HG02981 (cell line): ENCODE results near the gene ARHGAP44.

ENCODE experiments used
- ATAC-seq: cut with Tn5 transposase; IDR thresholded peaks from one replicate; pipeline ENCODE4 v1.9.1; 2021; ENCODE audit warnings: mild to moderate bottlenecking, moderate library complexity; ENCODE audit not compliant: unreplicated experiment

The ARHGAP44 gene

GRCh38 chr17:12990926-12991325 is 201.6 kb downstream of the ARHGAP44 start:
- ATAC-seq: no peak

- no peak for ATAC-seq
Observed at GRCh38 chr17:12992676-12993075, 203.4 kb downstream of the ARHGAP44 start.

GRCh38 chr17:12993631-12994030 is 204.3 kb downstream of the ARHGAP44 start:
- no peak for ATAC-seq

- ATAC-seq: no peak
Observed at GRCh38 chr17:12994341-12995074, 205.2 kb downstream of the ARHGAP44 start.

- no peak for ATAC-seq
Observed at GRCh38 chr17:12995106-12995895, 206.0 kb downstream of the ARHGAP44 start.

- no peak for ATAC-seq
Observed at GRCh38 chr17:12995896-12996295, 206.6 kb downstream of the ARHGAP44 start.

GRCh38 chr17:12996357-12996756 is 207.1 kb downstream of the ARHGAP44 start:
- ATAC-seq: no peak

- no peak for ATAC-seq
Observed at GRCh38 chr17:12996941-12997340, 207.6 kb downstream of the ARHGAP44 start.

GRCh38 chr17:12998461-12998860 is 209.2 kb downstream of the ARHGAP44 start:
- no peak for ATAC-seq

- ATAC-seq: no peak
Observed at GRCh38 chr17:12998874-12999273, 209.6 kb downstream of the ARHGAP44 start.

GRCh38 chr17:13000561-13000960 is 211.3 kb downstream of the ARHGAP44 start:
- no peak for ATAC-seq

- no peak for ATAC-seq
Observed at GRCh38 chr17:13001991-13002615, 212.8 kb downstream of the ARHGAP44 start.

- ATAC-seq: no peak
Observed at GRCh38 chr17:13002761-13003453, 213.6 kb downstream of the ARHGAP44 start.

GRCh38 chr17:13003454-13003851 is 214.2 kb downstream of the ARHGAP44 start:
- no peak for ATAC-seq

- no peak for ATAC-seq
Observed at GRCh38 chr17:13003927-13004326, 214.6 kb downstream of the ARHGAP44 start.

- no peak for ATAC-seq
Observed at GRCh38 chr17:13004336-13004735, 215.0 kb downstream of the ARHGAP44 start.

- ATAC-seq: no peak
Observed at GRCh38 chr17:13005530-13005929, 216.2 kb downstream of the ARHGAP44 start.

- no peak for ATAC-seq
Observed at GRCh38 chr17:13008461-13008860, 219.2 kb downstream of the ARHGAP44 start.

- ATAC-seq: no peak
Observed at GRCh38 chr17:13010959-13011358, 221.7 kb downstream of the ARHGAP44 start.

- no peak for ATAC-seq
Observed at GRCh38 chr17:13014801-13015200, 225.5 kb downstream of the ARHGAP44 start.
